Motor neuron (in vitro differentiated cells): ENCODE measurements around the gene PLPP7. TPM values are rescaled to one million over a fixed set of nuclear protein-coding genes. Genes with fewer than 3 reads are reported as not detected.

ENCODE experiments used
- total RNA-seq, 8 experiments: library from RNA; unstranded; fragments of 300-600 nt; gene quantifications; 2 replicates each; pipeline versions ENCODE4 v1.2.3 to v1.2.4, GENCODE V29; 2022

PLPP7 gene
- total RNA-seq, 8 experiments from 2014 or later = 0.15 to 9.9 (median 5.0) TPM

Other genes with a start within 250 kb of the PLPP7 start
- 10 to 100 TPM in 1 of 8 experiments, 1 to 10 TPM in 7; 1.2 to 24.5 (median 5.1) TPM for gene AIF1L, start 193.2 kb upstream of the PLPP7 start, total RNA-seq
- 10 to 100 TPM; 11.4 to 43.1 (median 18.4) TPM for gene NUP214, start 164.1 kb upstream of the PLPP7 start, total RNA-seq
- gene FAM78A, start 13.2 kb upstream of the PLPP7 start, total RNA-seq = 1 to 10 TPM in 3 of 8 experiments, under 1 TPM in 5; 0.50 to 1.5 (median 0.88) TPM
- gene PRRC2B, start 104.4 kb downstream of the PLPP7 start, total RNA-seq = 100 to 1,000 TPM in 7 of 8 experiments, 10 to 100 TPM in 1; 40.6 to 206 (median 126) TPM
- gene POMT1, start 213.2 kb downstream of the PLPP7 start, total RNA-seq = 10 to 100 TPM in 7 of 8 experiments, 1 to 10 TPM in 1; 10.0 to 39.8 (median 26.0) TPM
- 10 to 100 TPM; 12.7 to 28.2 (median 18.4) TPM for gene UCK1, start 241.5 kb downstream of the PLPP7 start, total RNA-seq